ENCODE results near the gene SSTR5. TPM values are rescaled to one million over a fixed set of nuclear protein-coding genes. Genes with fewer than 3 reads are reported as not detected.
A peak's percentile ranks its signal among the peaks of the same experiment; 100 is the strongest.

SSTR5 gene
- total RNA-seq, 6 experiments from 2014 or later: not detected

GRCh38 chr16:1123525-1124230, 51.1 kb downstream of the SSTR5 start:
- Mint-ChIP-seq H3K36me3 (ENCODE audit: low read depth) (no peaks in the 10 kb centered on the region), H3K9me3 (no peaks in the 10 kb centered on the region), H3K27me3 (ENCODE audit: insufficient read depth) (no peaks in the 10 kb centered on the region; the same call in 1 of the 2 replicates), H3K4me1 (ENCODE audit: low read depth) (no peaks in the 10 kb centered on the region), H3K27ac (no peak overlapping the region), H3K4me3 (no peak overlapping the region)
- TF ChIP-seq CTCF (IDR thresholded peaks at IDR 0.05): no peak
- no peak for DNase-seq

GRCh38 chr16:1124291-1124690, 51.7 kb downstream of the SSTR5 start:
- Mint-ChIP-seq H3K27me3 (ENCODE audit: insufficient read depth) (no peaks in the 10 kb centered on the region; the same call in 1 of the 2 replicates), H3K4me3 (no peak overlapping the region), H3K27ac (no peak overlapping the region), H3K4me1 (ENCODE audit: low read depth) (no peaks in the 10 kb centered on the region), H3K36me3 (ENCODE audit: low read depth) (no peaks in the 10 kb centered on the region), H3K9me3 (no peaks in the 10 kb centered on the region)
- DNase-seq: no peak
- no peak for TF ChIP-seq CTCF (IDR thresholded peaks at IDR 0.05)

GRCh38 chr16:1124795-1125194, 52.2 kb downstream of the SSTR5 start:
- Mint-ChIP-seq H3K9me3 (no peaks in the 10 kb centered on the region), H3K36me3 (ENCODE audit: low read depth) (no peaks in the 10 kb centered on the region), H3K4me1 (ENCODE audit: low read depth) (no peaks in the 10 kb centered on the region), H3K27me3 (ENCODE audit: insufficient read depth) (no peaks in the 10 kb centered on the region; the same call in 1 of the 2 replicates), H3K27ac (no peak overlapping the region), H3K4me3 (no peak overlapping the region)
- no peak for TF ChIP-seq CTCF (IDR thresholded peaks at IDR 0.05)
- DNase-seq: no peak

- TF ChIP-seq CTCF (IDR thresholded peaks at IDR 0.05): no peak
- no peaks in the 10 kb centered on the region for H3K4me1 Mint-ChIP-seq (ENCODE audit: low read depth)
- no peaks in the 10 kb centered on the region for H3K36me3 Mint-ChIP-seq (ENCODE audit: low read depth)
- H3K27ac Mint-ChIP-seq: no peak overlapping the region
- H3K4me3 Mint-ChIP-seq: no peak overlapping the region
- H3K9me3 Mint-ChIP-seq: no peaks in the 10 kb centered on the region
- peak; percentile 12 for DNase-seq
- no peaks in the 10 kb centered on the region; the same call in 1 of the 2 replicates for H3K27me3 Mint-ChIP-seq (ENCODE audit: insufficient read depth)
Observed at GRCh38 chr16:1125471-1125870, 52.9 kb downstream of the SSTR5 start.

GRCh38 chr16:1126044-1126443, 53.5 kb downstream of the SSTR5 start:
- no peaks in the 10 kb centered on the region for H3K4me1 Mint-ChIP-seq (ENCODE audit: low read depth)
- DNase-seq: no peak
- no peak overlapping the region for H3K4me3 Mint-ChIP-seq
- no peak for TF ChIP-seq CTCF (IDR thresholded peaks at IDR 0.05)
- no peaks in the 10 kb centered on the region for H3K9me3 Mint-ChIP-seq
- no peak overlapping the region for H3K27ac Mint-ChIP-seq
- no peaks in the 10 kb centered on the region; the same call in 1 of the 2 replicates for H3K27me3 Mint-ChIP-seq (ENCODE audit: insufficient read depth)
- no peaks in the 10 kb centered on the region for H3K36me3 Mint-ChIP-seq (ENCODE audit: low read depth)
